Spinal cord (tissue), 10 donors: ENCODE results near the gene CRYBG1. TPM values are rescaled to one million over a fixed set of nuclear protein-coding genes. Genes with fewer than 3 reads are reported as not detected.
A peak's percentile ranks its signal among the peaks of the same experiment; 100 is the strongest.

Experiments
- DNase-seq, 6 donors: peaks; one replicate each; pipeline versions ENCODE4 v3.0.0 to v3.0.0-alpha.2; 2013 to 2015; ENCODE audit warnings: low spot score in 6 of 6, low read depth in 4 of 6
- H3K27ac ChIP-seq: one replicate; pipeline ENCODE4 v1.5.1; 2013; ENCODE audit warnings: low read depth, low read length, control low read depth
- H3K27me3 ChIP-seq: one replicate; pipeline ENCODE4 v1.6.1; 2013; ENCODE audit warnings: low read length; ENCODE audit not compliant: control insufficient read depth, insufficient read depth
- H3K36me3 ChIP-seq: one replicate; pipeline ENCODE4 v1.6.1; 2013; ENCODE audit warnings: low read length; ENCODE audit not compliant: control insufficient read depth, insufficient read depth
- H3K4me1 ChIP-seq: one replicate; pipeline ENCODE4 v1.6.1; 2013; ENCODE audit warnings: low read length; ENCODE audit not compliant: control insufficient read depth, insufficient read depth
- H3K4me3 ChIP-seq: one replicate; pipeline ENCODE4 v1.5.1; 2013; ENCODE audit warnings: low read depth, low read length, control low read depth
- H3K9me3 ChIP-seq: one replicate; pipeline ENCODE4 v1.6.1; 2013; ENCODE audit warnings: low read length; ENCODE audit not compliant: control insufficient read depth, insufficient read depth
- WGBS: methylation state at CpG from one replicate; pipeline ENCODE4 v1.1.5; 2013; ENCODE audit warnings: missing lambda C conversion rate; ENCODE audit not compliant: insufficient coverage; 5-methylcytosine and 5-hydroxymethylcytosine counted together
- polyA plus RNA-seq, 2 donors: library from polyadenylated mRNA; unstranded; fragments of 120-200 nt; gene quantifications; one replicate each; pipeline ENCODE4 v1.2.1, GENCODE V29; 2013; ENCODE audit not compliant: insufficient read length in 2 of 2
- total RNA-seq, 2 donors: library from RNA; depleted of rRNA in 1 of 2; stranded (reverse); fragments of 120-200 nt in 1 of 2; fragments of >200 nt in 1 of 2; gene quantifications; one replicate each; pipeline versions ENCODE4 v1.2.3 to v1.2.4, GENCODE V29; 2013 to 2014
- donor health status: healthy.

Gene CRYBG1
- total and polyA plus RNA-seq, 4 donors, result 0.97 to 3.4 (median 2.0) TPM

DNA sequence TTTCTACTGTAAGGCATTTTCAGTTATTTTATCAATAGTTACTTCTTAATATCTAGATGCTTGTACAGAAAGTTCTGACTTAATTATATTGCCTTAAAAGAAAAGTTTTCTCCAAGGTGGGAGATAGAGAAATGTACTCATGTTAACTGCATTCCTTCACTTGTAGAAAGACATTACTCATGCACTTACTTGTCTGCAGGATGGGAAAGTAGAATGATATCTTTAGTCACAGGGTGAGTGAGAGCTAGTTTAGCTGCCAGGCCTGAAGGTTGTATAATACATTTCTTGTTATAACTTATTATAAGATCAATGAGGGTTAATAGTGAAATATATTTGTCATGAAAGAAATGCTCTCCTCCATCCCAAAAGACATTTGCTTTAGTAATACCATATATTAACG, 92.1 kb downstream of the CRYBG1 start:
- DNase-seq, result no peak
- H3K27me3 ChIP-seq, result no peaks in the 10 kb centered on the region
- H3K9me3 ChIP-seq, result no peaks in the 10 kb centered on the region
- no peaks in the 10 kb centered on the region for H3K36me3 ChIP-seq
- no peaks in the 10 kb centered on the region for H3K4me1 ChIP-seq
- H3K27ac ChIP-seq, result no peak overlapping the region
- no CpG with 5 or more reads among the region's 1 CpG for WGBS
- H3K4me3 ChIP-seq, result no peak overlapping the region

DNA sequence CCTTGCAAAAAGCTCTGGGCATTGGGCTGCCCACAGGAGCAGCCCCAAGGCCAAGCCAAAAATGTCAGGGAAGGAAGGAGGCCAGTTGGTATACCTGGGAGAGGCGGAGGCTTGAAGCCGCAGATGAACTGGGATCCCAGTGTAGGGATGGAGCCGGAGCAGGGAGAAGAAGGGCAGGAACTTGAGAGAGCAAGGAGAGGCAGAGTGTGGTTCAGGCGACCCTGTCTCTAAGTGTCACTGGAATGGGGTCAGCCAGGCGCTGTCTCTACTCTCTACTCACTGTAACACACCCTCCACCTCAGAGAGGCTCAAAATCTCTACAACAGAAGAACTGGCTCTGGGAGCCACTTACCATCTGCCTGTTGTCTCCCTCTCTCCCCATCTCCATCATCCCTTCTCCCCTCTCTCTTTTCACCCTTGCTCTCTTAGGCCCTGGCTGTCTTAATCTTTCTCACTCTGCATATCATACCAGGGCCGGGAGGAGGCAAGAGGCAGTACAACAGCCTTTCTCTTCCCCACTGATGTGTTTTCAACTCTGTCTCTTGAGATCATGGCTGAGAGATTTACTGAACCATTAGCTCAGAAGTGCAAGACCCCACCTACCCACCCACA, 93.3 kb downstream of the CRYBG1 start:
- Histone ChIP-seq H3K4me3 (no peak overlapping the region), H3K4me1 (no peaks in the 10 kb centered on the region), H3K9me3 (no peaks in the 10 kb centered on the region), H3K27ac (no peak overlapping the region), H3K27me3 (no peaks in the 10 kb centered on the region), H3K36me3 (no peaks in the 10 kb centered on the region)
- WGBS, result 48% methylated on average over 5 of the region's 6 CpGs
- no peak for DNase-seq

DNA sequence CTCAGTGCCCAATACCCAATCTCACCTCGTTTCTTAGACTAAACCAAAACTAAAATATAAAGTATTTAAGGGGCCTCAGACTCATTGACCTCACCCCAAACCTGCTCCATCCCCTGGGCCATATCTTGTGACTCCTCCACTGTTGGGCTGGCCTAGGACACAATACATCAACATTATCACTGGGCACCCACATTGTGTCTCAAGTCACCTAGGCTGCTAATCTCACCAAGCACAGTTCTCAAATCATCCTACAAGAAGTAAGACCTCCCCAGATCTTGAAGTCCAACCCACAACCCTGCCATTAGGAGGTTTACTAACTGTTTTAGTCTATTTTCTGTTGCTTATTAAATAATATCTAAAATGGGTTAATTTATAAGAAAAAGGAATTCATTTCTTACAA, 96.2 kb downstream of the CRYBG1 start:
- no peaks in the 10 kb centered on the region for H3K4me1 ChIP-seq
- H3K4me3 ChIP-seq, result no peak overlapping the region
- H3K27ac ChIP-seq, result no peak overlapping the region
- H3K36me3 ChIP-seq, result no peaks in the 10 kb centered on the region
- DNase-seq, result no peak
- H3K9me3 ChIP-seq, result no peaks in the 10 kb centered on the region
- no peaks in the 10 kb centered on the region for H3K27me3 ChIP-seq
- 67% methylated on average over 1 of the region's 1 CpG for WGBS

DNA sequence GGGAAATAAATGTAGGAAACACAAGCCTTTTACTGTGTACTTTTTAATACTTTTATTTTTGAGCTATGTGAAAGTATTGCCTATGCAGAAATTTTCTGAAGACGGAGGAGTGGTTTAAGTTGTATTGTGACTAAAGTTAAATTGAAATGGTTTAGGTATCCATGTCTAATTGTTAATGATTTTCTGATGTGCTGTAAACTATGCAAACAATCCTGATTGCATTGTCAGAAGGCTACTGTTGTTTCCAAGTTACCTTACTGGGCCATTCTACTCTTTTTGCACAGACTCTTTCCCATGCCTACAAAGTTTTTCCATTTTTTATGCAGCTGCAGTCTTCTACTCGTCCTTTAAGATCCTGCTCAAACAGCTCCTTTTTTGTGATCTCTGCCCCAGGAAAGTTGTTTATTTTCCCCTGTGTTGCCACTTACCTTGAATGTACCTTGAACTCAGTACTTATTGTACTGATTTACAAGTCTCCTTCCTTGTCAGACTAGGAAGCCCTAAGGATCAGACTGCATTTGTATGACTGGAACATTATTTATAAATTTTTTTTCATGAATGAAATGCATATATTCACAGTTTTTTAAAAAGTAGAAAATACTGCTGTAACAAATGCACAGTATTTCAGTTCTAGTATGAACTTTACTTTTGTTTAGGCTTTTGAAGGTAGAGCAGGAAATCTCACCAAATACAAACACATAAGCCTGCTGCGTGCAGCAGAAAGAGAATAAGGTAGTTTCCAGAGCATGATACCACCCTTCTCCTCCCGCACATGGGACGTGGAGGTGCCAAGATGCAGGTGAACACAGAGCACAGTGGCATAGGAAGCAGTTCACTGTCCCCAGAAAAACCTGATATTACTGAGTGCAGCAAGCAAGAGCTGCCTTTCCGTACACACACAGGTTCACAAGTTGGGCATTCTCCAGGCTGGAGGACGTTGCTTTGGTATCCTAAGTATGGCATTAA, 97.8 kb downstream of the CRYBG1 start:
- DNase-seq, result no peak
- no peaks in the 10 kb centered on the region for H3K36me3 ChIP-seq
- H3K27me3 ChIP-seq, result no peaks in the 10 kb centered on the region
- no peaks in the 10 kb centered on the region for H3K4me1 ChIP-seq
- H3K27ac ChIP-seq, result no peak overlapping the region
- no peaks in the 10 kb centered on the region for H3K9me3 ChIP-seq
- H3K4me3 ChIP-seq, result no peak overlapping the region
- 75% methylated on average over 4 of the region's 7 CpGs for WGBS

DNA sequence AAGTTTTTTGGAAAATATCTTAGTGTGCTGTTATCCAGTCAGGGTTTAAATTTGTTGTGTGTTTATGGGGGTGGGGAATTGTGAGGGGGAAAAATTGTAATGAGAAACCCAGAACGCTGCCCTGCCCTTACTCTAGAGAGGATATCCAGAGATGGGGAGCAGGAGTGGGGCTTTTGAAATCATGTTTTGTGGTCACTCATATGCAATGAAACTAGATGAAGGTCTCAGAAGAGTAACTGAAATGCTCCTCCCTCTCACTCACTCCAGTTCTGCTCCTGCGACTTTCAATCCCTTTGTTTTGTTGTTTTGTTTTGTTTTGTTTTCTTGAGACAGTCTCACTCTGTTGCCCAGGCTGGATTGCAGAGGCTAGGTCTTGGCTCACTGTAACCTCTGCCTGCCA, 100.0 kb downstream of the CRYBG1 start:
- Histone ChIP-seq H3K9me3 (no peaks in the 10 kb centered on the region), H3K4me3 (no peak overlapping the region), H3K4me1 (no peaks in the 10 kb centered on the region), H3K36me3 (no peaks in the 10 kb centered on the region), H3K27ac (no peak overlapping the region), H3K27me3 (no peaks in the 10 kb centered on the region)
- WGBS, result 100% methylated on average over 1 of the region's 2 CpGs
- DNase-seq, result no peak

DNA sequence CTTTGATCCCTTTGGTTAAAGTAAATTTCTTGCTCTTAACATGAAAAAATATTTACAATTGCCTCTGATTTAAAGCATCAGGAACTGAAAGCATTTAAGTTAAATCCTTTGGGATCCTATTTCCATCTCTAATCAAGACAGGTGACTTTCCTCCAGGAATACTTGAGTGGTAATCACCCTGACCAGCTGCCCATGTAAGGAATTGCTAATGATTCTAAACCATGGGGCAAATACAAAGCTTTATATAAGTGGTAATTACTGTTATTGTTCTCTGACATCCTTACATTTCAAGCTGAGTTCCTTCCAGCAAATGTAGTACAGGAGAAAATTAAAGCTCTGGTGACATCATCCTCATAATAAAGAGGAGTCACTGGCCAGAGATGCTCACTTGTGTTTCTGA, 100.6 kb downstream of the CRYBG1 start:
- Histone ChIP-seq H3K36me3 (no peaks in the 10 kb centered on the region), H3K9me3 (no peaks in the 10 kb centered on the region), H3K27me3 (no peaks in the 10 kb centered on the region), H3K4me1 (no peaks in the 10 kb centered on the region), H3K27ac (no peak overlapping the region), H3K4me3 (no peak overlapping the region)
- DNase-seq, result no peak

DNA sequence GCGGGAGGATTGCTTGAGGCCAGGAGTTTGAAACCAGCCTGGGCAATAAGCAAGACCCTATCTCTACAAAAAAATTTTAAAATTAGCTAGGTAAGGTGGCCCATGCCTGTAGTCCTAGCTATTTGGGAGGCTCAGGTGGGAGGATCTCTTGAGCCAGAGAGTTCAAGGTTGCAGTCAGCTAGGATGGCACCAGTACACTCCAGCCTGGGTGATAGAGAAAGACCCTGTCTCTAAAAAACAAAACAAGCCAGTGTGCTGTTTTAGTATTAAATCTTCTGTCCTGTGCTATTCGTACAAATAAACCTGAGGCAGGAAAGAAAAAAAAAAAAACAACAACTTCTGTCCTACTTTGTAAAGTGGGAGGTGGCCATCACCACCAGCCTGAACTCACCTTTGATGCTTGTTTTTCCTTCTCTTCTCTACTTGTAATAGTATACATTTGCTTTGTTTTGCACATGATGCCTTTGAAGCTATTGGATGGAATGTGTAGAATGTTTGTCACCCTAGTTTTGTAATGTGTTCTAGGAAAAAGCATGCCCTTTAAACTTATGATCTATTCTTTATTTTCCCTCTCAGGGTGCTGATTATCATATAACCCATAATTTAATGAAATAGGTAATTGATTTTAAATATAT, 102.5 kb downstream of the CRYBG1 start:
- no peaks in the 10 kb centered on the region for H3K27me3 ChIP-seq
- H3K9me3 ChIP-seq, result no peaks in the 10 kb centered on the region
- no peak overlapping the region for H3K4me3 ChIP-seq
- no peak overlapping the region for H3K27ac ChIP-seq
- no peak for DNase-seq
- H3K36me3 ChIP-seq, result no peaks in the 10 kb centered on the region
- H3K4me1 ChIP-seq, result no peaks in the 10 kb centered on the region
- WGBS, result no CpG with 5 or more reads among the region's 2 CpGs

DNA sequence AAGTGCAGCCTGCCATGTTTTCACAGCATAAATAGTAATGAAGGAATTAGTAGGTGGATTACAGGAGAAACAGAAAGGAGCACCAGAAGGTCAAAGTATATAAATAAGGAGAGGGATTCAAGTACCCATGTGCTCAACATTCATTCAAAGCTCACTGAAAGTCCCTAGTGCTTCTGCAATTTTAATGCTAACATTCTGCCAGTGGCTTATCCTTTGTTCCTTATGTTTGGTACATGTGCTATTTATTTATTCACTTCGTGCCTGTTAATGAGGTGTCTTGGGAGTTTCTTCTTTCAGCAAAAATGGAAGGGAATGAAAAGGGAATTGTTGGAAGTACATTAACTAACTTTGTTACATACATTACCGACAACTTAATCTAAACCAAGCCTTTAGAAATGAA, 105.7 kb downstream of the CRYBG1 start:
- Histone ChIP-seq H3K9me3 (no peaks in the 10 kb centered on the region), H3K36me3 (no peaks in the 10 kb centered on the region)
- no CpG with 5 or more reads among the region's 2 CpGs for WGBS

DNA sequence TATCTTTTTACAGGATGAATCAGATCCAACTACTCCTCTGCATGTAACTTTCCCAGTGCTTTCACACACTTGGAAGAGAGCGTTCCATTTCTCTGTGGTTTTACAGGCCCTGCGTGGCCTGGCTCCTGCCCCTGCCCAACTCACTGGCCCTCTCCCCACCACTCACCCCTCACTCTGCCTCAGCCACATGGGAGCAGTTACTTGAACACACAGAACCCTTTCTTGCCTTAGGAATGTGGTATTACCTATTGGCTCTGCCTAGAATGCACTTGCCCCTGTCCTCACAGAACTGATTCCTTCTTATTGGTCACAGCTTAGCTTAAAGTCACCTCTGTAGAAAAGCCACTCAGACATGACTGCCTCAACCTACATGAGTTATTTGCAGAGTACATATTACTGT, 108.4 kb downstream of the CRYBG1 start:
- no peaks in the 10 kb centered on the region for H3K27me3 ChIP-seq
- H3K9me3 ChIP-seq, result no peaks in the 10 kb centered on the region
- H3K4me1 ChIP-seq, result no peaks in the 10 kb centered on the region
- 95% methylated on average over 2 of the region's 2 CpGs for WGBS
- no peak overlapping the region for H3K27ac ChIP-seq
- no peak for DNase-seq
- no peak overlapping the region for H3K4me3 ChIP-seq
- no peaks in the 10 kb centered on the region for H3K36me3 ChIP-seq

More for the DNA sequence above, 105.7 kb downstream of the CRYBG1 start:
- H3K4me1 ChIP-seq, result no peaks in the 10 kb centered on the region
- H3K27me3 ChIP-seq, result no peaks in the 10 kb centered on the region
- no peak overlapping the region for H3K27ac ChIP-seq
- peak in 1 of 6 donors; percentile 10 for DNase-seq
- no peak overlapping the region for H3K4me3 ChIP-seq
